ENCODE results near the gene KLK10. TPM values are rescaled to one million over a fixed set of nuclear protein-coding genes. Genes with fewer than 3 reads are reported as not detected.

The KLK10 gene
- total RNA-seq, 1 experiment from 2014 or later, result not detected

DNA sequence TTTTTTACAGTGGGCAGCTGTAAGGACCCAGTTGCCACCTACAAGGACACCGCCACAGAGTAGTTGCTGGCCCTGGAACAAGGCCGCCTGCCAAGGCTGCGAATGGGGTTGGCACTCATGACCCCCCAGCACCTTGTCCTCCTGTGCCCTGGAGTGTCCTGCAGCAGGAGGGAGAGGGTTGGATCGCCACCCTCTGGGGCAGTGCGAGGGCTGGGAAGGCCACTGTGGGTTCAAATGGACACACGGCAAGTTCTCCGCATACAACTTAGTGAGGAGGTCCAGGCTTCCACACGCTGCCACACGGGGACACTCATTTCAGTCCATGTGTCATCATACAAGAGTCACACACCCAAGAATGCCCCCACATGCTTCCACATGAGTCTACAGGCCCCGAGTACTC lies 19.1 kb downstream of the KLK10 start:
- H3K4me1 ChIP-seq (ENCODE audit: control insufficient read depth, insufficient read depth, low read length), result no peaks in the 10 kb centered on the region
- no peaks in the 10 kb centered on the region for H3K9me3 ChIP-seq (ENCODE audit: control insufficient read depth, insufficient read depth, low read depth, low read length)
- ChIA-PET CTCF (interaction anchor here (0.5 kb wide), 1 partner anchor 70 kb away, joined by 3 read pairs; no protein-coding TSS in a partner anchor), POLR2A (no interaction called here)
- H3K27ac ChIP-seq (ENCODE audit: low read length), result no peak overlapping the region
- TF ChIP-seq, protein P1, sequence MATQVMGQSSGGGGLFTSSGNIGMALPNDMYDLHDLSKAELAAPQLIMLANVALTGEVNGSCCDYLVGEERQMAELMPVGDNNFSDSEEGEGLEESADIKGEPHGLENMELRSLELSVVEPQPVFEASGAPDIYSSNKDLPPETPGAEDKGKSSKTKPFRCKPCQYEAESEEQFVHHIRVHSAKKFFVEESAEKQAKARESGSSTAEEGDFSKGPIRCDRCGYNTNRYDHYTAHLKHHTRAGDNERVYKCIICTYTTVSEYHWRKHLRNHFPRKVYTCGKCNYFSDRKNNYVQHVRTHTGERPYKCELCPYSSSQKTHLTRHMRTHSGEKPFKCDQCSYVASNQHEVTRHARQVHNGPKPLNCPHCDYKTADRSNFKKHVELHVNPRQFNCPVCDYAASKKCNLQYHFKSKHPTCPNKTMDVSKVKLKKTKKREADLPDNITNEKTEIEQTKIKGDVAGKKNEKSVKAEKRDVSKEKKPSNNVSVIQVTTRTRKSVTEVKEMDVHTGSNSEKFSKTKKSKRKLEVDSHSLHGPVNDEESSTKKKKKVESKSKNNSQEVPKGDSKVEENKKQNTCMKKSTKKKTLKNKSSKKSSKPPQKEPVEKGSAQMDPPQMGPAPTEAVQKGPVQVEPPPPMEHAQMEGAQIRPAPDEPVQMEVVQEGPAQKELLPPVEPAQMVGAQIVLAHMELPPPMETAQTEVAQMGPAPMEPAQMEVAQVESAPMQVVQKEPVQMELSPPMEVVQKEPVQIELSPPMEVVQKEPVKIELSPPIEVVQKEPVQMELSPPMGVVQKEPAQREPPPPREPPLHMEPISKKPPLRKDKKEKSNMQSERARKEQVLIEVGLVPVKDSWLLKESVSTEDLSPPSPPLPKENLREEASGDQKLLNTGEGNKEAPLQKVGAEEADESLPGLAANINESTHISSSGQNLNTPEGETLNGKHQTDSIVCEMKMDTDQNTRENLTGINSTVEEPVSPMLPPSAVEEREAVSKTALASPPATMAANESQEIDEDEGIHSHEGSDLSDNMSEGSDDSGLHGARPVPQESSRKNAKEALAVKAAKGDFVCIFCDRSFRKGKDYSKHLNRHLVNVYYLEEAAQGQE (IDR thresholded peaks at IDR 0.05; ENCODE audit: insufficient read depth in 1 of 2, low read depth in 2 of 2, low read length in 1 of 2), result no peak
- TF ChIP-seq POLR2AphosphoS5 (IDR thresholded peaks at IDR 0.05; ENCODE audit: low read depth, low read length) (no peak), TCF7L2 (IDR thresholded peaks at IDR 0.05; ENCODE audit: low read depth, low read length) (no peak), SIN3A (IDR thresholded peaks at IDR 0.05; ENCODE audit: borderline replicate concordance, insufficient read depth, low read depth, low read length) (no peak)
- TF ChIP-seq, protein P2, sequence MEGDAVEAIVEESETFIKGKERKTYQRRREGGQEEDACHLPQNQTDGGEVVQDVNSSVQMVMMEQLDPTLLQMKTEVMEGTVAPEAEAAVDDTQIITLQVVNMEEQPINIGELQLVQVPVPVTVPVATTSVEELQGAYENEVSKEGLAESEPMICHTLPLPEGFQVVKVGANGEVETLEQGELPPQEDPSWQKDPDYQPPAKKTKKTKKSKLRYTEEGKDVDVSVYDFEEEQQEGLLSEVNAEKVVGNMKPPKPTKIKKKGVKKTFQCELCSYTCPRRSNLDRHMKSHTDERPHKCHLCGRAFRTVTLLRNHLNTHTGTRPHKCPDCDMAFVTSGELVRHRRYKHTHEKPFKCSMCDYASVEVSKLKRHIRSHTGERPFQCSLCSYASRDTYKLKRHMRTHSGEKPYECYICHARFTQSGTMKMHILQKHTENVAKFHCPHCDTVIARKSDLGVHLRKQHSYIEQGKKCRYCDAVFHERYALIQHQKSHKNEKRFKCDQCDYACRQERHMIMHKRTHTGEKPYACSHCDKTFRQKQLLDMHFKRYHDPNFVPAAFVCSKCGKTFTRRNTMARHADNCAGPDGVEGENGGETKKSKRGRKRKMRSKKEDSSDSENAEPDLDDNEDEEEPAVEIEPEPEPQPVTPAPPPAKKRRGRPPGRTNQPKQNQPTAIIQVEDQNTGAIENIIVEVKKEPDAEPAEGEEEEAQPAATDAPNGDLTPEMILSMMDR (IDR thresholded peaks at IDR 0.05), result no peak
- in situ Hi-C loops (cut with HindIII; ENCODE audit: low pct_unique_long_range_greater_than_20kb, low sequenced_read_pairs) (no loop called here), intact Hi-C loops (cut with micrococcal nuclease; ENCODE audit: unreplicated experiment) (no loop called here)
- no peak for ATAC-seq
- H3K36me3 ChIP-seq (ENCODE audit: control insufficient read depth, insufficient read depth, low read length), result no peaks in the 10 kb centered on the region
- no peak overlapping the region for H3K4me3 ChIP-seq (ENCODE audit: low read depth in 2 of 2, low read length in 2 of 2)
- H3K27me3 ChIP-seq (ENCODE audit: control insufficient read depth, insufficient read depth, low read length), result no peaks in the 10 kb centered on the region
- no TSS peak for BruUV-seq (replicated peaks)
- DNase-seq (ENCODE audit: low read depth, low spot score), result no peak

DNA sequence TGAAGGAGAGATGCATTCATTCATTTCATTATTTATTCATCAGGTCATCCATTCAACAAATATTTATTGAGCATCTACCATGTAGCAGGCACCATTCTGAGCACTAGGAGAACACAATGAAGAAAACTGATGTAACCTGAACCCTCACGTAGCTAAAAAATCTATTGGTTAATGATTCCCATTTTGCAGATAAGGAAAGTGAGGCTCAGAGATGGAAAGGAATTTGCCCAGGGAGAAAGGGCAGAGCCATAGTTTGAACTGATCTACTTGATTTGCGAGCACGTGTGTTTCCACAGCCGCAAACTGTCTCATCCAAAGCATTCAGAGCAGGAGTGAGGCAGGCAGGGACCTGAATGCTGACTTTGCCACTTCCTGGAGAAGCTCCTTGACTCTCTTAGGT lies 20.8 kb downstream of the KLK10 start:
- in situ Hi-C loops (cut with HindIII; ENCODE audit: low pct_unique_long_range_greater_than_20kb, low sequenced_read_pairs), result no loop called here
- Histone ChIP-seq H3K36me3 (ENCODE audit: control insufficient read depth, insufficient read depth, low read length) (no peaks in the 10 kb centered on the region), H3K4me3 (ENCODE audit: low read depth in 2 of 2, low read length in 2 of 2) (no peak overlapping the region), H3K27ac (ENCODE audit: low read length) (no peak overlapping the region), H3K27me3 (ENCODE audit: control insufficient read depth, insufficient read depth, low read length) (no peaks in the 10 kb centered on the region), H3K4me1 (ENCODE audit: control insufficient read depth, insufficient read depth, low read length) (no peaks in the 10 kb centered on the region), H3K9me3 (ENCODE audit: control insufficient read depth, insufficient read depth, low read depth, low read length) (no peaks in the 10 kb centered on the region)
- POLR2A ChIA-PET, result no interaction called here
- DNase-seq (ENCODE audit: low read depth, low spot score), result no peak
- no peak for TF ChIP-seq SIN3A (IDR thresholded peaks at IDR 0.05; ENCODE audit: borderline replicate concordance, insufficient read depth, low read depth, low read length)
- TF ChIP-seq POLR2AphosphoS5 (IDR thresholded peaks at IDR 0.05; ENCODE audit: low read depth, low read length), result no peak
- TF ChIP-seq, protein P2 (IDR thresholded peaks at IDR 0.05), result no peak
- no peak for TF ChIP-seq TCF7L2 (IDR thresholded peaks at IDR 0.05; ENCODE audit: low read depth, low read length)
- TF ChIP-seq, protein P1 (IDR thresholded peaks at IDR 0.05; ENCODE audit: insufficient read depth in 1 of 2, low read depth in 2 of 2, low read length in 1 of 2), result no peak
- no peak for ATAC-seq
- intact Hi-C loops (cut with micrococcal nuclease; ENCODE audit: unreplicated experiment), result no loop called here
- CTCF ChIA-PET, result no interaction called here
- no TSS peak for BruUV-seq (replicated peaks)

All from Panc1 (cell line).